Measurements from ENCODE around the gene TENM4.

- no peak for TF ChIP-seq CTCF (conservative IDR thresholded peaks at IDR 0.05; ENCODE audit: low read length)
- no peak for TF ChIP-seq EZH2phosphoT487 (IDR thresholded peaks at IDR 0.05; ENCODE audit: borderline replicate concordance, low read depth, low read length)
These were observed at the start of gene TENM4 for GRCh38 chr11:79440571-79441460.
